Inflammatory macrophage treated with lipopolysaccharide for 4 hours (primary cell): ENCODE measurements around the gene CTSK.
"Not testable (repeated sequence)": the region's sequence is repeated elsewhere in the genome, so short reads cannot be mapped to it uniquely, and the experiment has no call there.

Experiments used
- DNase-seq: peaks from one replicate; pipeline ENCODE4 v3.0.0-alpha.2; 2020

The CTSK gene

DNA sequence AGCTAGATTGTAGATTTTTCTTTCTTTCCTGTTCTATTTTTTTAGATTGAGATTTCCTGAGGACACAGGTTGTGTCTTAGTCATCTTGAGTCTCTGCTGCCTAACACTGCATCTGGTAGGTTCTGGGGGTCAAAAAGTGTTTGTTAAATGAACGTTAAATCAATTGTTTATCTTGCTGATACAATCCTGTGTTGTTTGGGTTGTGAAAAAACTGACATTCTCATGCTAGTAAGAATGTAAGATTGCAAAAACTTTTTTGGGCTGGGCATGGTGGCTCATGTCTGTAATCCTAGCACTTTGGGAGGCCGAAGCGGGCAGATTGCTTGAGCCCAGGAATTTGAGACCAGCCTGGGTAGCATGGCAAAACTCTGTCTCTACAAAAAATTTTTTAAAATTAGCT, 3.4 kb downstream of the CTSK start:
- DNase-seq, result no peak

DNA sequence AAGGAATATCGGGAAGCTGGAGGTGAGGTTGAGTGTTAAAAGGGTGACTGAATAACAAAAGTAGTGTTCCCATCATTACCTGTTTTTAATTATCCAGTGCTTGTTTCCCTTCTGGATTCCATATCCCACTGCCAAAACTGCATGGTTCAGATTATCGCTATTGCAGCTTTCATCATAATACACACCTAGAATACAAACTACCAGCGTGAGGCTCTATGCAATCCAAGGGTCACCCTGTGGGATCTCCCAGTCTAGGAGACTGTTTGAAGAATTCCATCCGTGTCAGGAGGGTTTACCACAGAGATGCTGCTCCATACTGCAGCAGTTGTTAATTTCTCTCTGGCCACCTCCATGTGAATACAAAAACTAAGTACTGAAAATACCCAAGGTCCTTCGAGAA, 9.0 kb downstream of the CTSK start:
- no peak for DNase-seq

DNA sequence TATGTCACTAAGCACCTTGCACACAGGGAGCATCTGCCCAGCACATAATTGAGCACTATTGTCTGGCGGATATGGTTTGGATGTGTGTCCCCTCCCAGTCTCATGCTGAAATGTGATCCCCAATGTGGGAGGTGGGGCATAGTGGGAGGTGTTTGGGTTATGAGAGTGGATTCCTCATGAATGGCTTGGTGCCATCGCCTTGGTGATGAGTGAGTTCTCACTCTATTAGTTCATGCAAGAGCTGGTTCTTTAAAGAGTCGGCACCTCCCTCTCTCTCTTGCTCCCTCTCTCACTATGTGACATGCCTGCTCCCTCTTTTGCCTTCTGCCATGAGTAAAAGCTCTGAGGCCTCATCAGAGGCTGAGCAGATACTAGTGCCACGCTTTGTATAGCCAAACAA, 9.5 kb downstream of the CTSK start:
- DNase-seq, result no peak

DNA sequence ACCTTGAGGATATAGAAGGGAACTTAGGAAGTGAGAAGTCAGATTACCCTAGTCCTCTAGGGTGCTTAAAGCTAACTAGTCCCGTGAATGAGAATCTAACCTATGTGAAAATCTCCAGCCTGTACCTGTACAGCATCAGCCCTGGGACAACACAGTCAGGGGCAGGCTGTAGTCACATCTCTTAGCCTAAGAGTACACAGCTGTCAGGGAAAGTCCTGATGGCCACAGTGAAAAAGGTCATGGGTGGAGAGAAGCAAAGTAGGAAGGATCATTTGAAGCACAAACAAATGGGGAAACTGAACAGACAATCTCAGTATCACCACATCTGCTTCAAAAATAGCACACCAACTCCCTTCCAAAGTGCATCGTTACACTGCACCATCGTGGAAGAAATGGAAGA, 11.7 kb downstream of the CTSK start:
- DNase-seq, result no peak

DNA sequence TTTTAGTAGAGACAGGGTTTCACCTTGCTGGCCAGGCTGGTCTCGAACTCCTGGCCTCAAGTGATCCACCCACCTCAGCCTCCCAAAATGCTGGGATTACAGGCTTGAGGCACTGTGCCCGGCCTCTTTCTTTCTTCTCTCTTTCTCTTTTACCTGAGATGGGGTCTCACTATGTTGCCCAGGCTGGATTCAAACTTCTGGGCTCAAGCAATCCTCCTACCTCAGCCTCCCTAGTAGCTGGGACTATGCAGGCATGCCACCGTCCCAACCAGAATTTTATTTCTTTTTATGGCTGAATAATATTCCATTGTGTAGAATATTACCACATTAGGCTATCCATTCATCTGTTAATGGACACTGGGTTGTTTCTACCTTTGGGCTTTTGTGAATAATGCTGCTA, 14.3 kb downstream of the CTSK start:
- not testable (repeated sequence) for DNase-seq

DNA sequence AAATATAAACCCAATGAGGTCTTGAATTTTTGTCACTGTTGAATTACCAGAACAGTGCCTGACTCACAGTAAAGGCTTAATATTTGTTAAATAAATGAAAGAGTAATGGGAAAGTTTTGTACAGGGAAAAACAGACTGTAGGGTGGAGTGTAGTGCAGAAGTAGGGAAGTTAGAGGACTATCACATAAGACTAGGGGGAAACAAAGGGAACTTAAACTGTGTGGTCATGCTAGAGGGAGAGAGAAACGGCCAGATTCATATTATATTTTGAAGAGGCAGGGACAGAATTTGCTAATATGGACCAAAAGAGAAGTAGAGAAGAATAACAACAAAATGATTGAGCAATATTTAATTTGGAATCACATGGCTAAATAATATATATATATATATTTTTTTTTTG, 14.8 kb downstream of the CTSK start:
- peak; percentile 76 for DNase-seq

DNA sequence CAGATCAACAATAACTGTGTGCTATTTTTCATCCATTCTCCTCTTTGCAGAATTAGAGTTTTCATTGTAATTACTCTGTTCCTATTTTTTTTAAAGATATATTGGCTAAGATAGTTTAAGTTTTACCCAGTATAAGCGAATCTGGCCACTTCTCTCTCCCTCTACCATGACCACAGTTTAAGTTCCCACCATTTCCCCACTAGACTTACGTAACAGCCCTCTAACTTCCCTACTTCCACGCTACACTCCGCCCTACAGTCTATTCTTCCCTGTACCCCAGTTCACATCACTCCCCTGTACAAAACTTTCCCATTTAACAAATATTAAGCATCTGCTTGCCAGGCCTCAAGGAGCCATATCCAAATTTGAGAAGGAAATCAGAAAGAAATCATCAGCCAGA, 16.5 kb downstream of the CTSK start:
- DNase-seq, result peak; percentile 86

DNA sequence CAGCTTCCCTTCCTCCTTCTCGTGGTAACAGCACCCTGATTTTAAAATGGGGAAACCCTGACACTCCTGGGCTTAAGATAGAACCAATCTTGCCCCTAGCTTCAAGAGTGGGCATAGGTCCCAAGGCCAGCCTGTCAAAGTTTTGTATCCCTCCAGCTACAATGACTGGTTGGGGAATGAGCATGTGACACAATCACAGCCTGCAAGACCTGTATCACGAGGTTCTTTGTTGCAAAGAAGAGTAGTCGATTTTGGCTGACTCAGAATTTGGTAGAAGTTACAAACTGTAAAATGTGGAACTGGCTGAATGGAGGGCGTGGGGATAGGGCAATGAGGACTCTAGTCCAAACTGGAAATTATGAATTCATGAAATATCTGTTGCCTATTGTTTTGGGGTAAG, 18.7 kb downstream of the CTSK start:
- DNase-seq, result peak; percentile 88

DNA sequence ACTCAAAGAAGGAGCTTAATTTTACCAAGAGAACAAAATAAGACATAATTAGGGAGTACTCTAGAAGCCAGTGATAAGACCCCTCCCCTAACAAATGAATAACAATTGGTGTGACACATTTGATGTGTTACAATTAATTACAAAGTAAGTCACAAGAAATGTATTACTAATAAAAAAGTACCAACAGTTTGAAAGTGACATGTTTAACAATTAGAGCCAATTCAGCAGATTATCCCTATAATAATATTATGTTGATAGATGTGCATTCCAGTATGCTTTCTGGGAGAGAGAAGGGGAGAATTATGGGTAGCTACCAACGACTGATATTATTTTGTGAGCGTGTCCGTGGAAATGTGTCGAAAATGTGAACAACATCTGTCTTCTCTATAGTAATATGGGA, 19.1 kb downstream of the CTSK start:
- DNase-seq, result no peak

DNA sequence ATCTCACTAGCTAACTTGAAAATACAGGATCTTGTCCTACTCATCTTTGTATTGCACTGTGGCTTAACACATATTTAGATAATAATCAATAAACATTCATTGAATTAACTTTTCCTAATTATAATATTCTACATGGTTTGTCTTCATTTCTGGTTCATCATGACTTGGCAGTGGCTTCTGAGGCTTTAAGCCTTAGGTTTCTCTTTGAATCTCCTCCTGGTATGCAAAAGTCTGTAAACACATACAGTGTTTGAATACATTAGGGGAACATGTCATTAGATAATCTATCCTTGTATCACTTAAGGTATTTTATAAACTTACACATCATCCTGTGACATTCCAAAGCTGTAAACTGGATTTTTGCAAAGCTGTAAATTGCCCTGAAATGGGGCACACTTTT, 20.6 kb downstream of the CTSK start:
- no peak for DNase-seq

DNA sequence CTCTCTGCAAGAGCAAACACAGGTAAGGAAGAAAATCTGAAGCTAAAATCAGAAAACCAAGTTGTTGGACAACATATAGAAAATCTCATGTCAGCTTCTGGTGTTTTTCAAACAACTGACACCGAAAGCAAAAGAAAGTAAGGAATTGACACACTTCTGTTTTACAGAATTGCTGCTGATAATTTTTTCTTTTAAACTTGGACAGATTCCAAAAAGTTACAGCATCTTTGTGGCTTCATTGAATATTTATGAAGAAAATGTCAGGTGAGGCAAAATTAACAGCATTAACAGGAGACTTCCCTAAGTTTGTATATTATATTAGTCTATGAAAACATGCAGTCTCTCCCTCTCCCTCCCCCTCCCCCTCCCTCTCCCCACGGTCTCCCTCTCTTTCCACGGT, 27.6 kb downstream of the CTSK start:
- peak; percentile 68 for DNase-seq

DNA sequence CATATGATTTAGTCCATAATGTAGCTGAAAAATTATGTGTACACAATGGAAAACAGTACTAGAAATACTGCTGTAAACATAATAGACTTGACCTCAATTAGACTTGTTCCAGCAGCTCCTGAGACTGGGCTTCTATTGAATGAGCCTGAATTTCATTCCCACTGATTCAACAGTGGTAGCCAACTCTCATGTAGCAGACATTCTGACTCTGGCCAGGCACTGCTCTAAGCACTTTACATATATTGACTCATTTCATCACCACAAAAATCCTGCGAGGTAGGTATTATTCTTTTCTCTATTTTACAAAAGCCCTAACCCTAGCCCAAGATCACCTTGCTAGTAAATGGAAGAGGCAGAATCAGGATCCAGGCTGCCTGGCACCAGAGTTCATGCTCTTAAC, 29.7 kb downstream of the CTSK start:
- DNase-seq, result no peak

DNA sequence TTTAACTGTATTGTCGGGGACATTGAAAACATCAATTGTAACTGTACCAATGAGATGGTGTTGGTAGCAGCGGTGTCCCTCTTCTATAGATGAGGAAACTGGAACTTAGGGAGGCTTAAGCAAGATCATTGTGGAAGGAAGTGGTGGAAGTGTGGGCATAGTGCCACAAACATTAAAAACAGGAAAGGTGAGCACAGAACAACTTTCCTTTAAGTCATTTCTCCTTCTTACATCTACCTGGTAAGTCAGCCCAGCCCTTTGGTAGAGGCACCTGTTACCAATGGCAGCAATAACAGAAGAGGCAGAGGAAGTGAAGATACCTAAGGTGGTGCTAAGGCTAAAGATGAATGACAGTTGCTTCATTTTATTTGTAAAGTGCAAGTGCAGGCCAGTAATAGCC, 30.5 kb downstream of the CTSK start:
- DNase-seq, result peak; percentile 42

DNA sequence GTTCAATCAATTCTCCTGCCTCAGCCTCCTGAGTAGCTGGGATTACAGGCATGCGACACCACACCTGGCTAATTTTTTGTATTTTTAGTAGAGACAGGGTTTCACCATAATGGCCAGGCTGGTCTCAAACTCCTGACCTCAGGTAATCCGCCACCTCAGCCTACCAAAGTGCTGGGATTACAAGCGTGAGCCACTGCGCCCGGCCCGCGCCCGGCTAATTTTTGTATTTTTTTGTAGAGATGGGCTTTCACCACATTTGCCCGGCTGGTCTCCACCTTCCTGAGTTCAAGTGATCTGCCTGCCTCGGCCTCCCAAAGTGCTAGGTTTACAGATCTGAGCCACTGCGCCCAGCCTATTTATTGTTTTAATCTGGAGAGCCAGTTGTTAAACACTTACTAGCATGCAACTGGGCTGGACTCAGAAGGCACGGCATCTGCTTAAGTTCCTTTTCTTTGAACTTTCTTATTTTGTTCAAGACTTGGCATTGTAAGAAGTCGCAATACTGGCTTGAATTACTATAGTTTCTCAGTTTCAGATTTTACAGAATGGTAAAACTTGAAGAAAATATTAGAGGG, 32.0 kb downstream of the CTSK start:
- DNase-seq, result peak; percentile 16

DNA sequence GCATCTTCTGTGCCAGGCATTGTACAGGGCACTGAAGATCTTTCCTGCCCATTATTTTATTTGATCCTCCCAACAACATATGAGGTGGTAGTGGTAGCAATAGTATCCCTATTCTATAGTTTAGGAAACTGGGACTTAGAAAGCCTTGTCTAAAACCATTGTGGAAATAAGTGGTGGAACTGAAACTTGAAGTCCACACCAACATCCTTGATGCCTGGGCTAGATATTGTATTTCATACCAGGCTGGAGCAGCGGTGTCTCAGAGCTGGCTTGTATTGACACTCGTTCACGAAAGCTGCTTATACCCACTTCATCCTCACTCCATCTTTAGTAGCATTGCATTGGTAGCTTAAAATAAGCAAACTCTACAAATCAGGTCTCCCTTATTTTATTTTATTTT, 32.8 kb downstream of the CTSK start:
- DNase-seq, result peak; percentile 50

DNA sequence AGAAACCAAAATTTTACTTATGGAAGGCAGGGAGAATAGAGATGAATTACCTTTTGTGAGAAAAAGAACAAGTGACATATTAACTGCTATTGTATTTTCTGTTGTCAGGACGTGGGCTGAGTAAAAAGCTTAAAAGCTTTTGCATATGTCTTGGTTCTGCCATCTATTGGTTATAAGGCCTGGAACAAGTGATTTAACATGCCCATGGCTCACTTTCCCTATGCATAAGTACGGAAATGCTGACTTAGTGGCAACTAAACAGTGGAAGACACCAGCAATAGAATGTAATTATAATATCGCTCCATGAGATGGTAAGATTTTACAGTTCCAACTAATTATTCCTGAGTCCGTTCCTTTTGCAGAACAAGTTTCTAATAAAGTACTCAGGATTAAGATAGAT, 35.7 kb downstream of the CTSK start:
- no peak for DNase-seq

DNA sequence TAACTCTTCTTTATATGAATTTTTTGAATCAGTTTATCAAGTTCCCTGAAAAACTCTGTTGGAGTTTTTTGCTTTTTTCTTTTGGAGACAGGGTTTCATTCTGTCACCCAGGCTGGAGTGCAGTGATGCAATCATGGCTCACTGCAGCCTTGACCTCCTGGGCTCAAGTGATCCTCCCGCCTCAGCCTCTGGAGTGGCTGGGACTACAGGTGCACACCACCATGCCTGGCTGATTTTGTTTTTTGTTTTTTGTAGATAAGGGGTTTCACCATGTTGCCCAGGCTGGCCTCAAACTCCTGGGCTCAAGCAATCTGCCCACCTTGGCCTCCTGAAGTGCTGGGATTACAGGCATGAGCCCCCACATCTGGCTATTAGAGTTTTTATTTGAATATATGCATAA, 40.4 kb downstream of the CTSK start:
- DNase-seq, result not testable (repeated sequence)

DNA sequence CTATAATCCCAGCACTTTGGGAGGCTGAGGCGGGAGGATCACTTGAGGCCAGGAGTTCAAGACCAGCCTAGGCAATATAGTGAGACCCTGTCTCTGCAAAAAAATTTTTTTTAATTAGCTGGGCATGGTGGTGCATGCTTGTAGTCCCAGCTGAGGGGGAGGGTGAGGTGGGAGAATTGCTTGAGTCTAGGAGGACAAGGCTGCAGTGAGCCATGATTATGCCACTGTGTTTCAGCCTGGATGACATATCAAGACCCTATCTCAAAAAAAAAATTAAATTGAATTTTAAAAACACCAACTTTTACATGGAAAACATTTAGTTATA, 42.1 kb downstream of the CTSK start:
- not testable (repeated sequence) for DNase-seq

DNA sequence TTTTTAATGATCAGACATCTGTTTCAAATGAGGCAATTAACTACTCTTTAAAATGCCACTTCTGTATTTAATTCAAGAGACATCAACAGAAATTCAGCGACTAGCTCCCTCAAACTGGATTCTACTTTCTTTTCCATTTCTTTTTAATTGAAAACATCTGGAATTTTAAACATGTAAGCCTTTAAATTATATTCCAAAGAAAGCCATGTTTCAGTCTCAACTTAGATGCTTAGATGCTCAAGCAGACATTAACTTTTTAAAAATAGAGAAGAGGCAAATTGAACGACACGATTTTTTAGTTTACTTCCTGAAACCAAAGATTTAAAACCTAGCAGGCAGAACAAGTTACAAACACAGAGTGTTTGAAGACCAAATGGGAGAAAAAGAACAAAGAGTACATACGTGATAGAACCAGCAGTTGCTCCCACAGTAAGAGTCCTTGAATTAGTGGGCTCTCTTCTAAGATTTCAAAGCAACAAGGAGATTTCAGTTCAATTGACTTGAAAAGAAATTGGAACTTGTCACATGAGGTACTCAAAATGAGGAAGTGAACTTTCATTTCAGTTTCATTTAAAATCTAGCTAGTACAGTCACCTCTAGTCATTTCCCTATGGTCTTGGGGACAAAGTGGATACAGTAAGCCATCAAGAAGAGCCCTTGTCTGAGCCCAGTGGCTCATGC, 42.6 kb downstream of the CTSK start, which contains the start of gene CTSS:
Gene CTSS (minus strand): TSS at position 483 of the 681 bp plus-strand sequence. CDS start 1,015 bp downstream, outside the sequence.
- DNase-seq, result peak; percentile 98

DNA sequence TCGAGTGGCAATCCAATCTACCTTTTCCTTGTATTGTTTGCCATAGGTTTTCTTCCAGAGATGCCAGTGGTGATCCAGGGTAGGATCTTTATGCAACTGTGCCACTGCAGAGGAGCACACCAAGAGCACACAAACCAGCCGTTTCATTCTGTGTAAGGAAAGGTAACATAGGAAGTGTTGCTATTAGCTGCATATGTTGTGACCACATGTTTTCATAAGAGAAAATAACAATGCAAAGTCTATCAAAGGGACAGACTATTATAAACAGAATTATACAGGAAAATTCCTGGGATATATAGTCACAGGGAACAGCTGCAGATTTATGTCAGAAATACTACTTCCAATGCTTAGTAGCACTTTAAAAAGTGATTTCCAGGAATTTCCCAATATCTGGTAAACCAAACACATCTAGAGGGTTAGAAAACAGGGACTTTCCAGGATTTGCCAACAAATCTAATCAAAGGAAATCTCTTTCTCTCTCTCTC, 43.4 kb downstream of the CTSK start:
- peak; percentile 93 for DNase-seq

DNA sequence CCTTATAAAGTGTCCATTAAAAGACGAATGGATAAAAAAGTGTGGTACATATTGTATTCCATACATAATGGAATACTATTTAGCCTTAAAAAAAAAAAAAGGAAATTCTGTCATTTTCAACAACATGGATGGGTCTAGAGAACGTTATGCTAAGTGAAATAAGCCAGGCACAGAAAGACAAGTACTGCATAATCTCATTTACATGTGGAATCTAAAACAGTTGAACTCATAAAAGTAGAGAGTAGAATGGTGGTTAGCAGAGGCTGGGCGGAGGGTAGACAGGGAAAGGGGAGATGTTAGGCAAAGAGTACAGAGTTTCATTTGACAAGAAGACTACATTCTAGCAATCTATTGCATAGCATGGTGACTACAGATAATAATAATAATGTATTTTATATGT, 45.0 kb downstream of the CTSK start:
- DNase-seq, result no peak

DNA sequence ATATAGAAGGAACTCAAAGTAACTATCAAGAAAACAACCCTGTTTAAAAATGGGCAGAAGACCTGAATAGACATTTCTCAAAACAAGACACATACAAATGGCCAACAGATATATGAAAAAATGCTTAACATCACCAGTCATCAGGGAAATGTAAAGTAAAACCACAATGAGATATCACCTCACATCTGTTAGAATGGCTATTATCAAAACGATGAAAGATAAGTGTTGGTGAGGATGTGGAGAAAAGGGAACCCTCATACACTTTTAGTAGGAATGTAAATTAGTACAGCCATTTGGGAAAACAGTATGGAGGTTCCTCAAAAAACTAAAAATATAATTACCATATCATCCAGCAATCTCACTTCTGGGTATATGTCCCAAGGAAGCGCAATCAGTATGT, 45.5 kb downstream of the CTSK start:
- no peak for DNase-seq

DNA sequence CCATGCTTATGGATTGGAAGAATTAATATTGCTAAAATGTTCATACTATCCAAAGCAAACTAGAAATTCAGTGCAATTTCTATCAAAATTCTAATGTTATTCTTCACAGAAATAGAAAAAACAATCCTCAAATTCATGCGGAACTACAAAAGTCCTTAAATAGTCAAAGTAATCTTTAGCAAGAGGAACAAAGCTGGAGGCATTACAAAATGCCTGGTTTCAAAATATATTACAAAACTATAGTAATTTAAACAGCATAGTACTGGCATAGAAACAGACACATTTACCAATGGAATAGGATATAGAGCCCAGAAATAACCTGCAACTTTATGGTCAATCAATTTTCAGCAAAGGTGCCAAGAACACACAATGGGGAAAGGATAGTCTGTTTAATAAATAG, 46.3 kb downstream of the CTSK start:
- DNase-seq, result peak; percentile 93

DNA sequence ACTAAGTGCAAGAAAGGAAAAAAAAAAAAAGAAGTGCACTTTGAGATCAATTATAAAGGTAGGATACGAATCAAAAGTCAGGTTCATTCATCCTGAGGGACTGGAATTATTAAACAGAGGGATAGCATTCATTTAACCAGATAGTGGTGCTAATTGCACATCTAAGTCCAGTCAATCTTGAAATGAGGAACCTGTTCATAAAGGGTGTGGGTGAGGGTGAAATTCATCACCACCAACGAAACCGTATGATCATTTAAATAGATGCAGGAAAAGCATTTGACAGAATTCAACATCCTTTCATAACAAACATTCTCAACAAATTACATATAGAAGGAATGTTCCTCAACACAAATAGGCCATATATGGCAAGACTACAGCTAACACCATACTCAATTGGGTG, 48.0 kb downstream of the CTSK start:
- DNase-seq, result peak; percentile 79

DNA sequence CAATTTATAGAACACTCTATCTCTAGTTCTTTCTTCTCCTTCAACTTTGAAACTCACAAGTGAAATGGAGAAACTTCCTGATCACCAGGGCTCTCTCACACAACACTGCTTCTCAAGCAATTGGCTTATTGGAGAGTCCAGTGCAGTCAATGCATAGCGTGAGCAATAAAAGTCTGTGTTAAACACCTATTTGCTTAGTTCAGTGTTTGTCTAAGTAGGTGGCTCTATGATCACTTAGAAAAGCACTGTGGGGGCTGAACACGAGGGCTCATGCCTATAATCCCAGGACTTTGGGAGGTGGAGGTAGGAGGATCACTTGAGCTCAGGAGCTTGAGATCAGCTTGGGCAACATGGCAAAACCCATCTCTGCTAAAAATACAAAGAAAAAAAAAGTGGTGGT, 54.6 kb downstream of the CTSK start:
- DNase-seq, result no peak
